ENCODE data around the gene RB1. TPM values are rescaled to one million over a fixed set of nuclear protein-coding genes. Genes with fewer than 3 reads are reported as not detected.
A peak's percentile ranks its signal among the peaks of the same experiment; 100 is the strongest.

The RB1 gene
- total RNA-seq, 1 donor from 2014 or later: 36.2 TPM

- H3K27ac Mint-ChIP-seq (ENCODE audit: unreplicated experiment): no peak overlapping the region
- H3K36me3 Mint-ChIP-seq (ENCODE audit: low read depth, unreplicated experiment): peaks cover 17% of the 10 kb centered on the region
- H3K27me3 Mint-ChIP-seq (ENCODE audit: unreplicated experiment): peaks cover 4% of the 10 kb centered on the region
- H3K9me3 Mint-ChIP-seq (ENCODE audit: unreplicated experiment): no peaks in the 10 kb centered on the region
- DNase-seq (ENCODE audit: low spot score): no peak
- TF ChIP-seq, protein P1, sequence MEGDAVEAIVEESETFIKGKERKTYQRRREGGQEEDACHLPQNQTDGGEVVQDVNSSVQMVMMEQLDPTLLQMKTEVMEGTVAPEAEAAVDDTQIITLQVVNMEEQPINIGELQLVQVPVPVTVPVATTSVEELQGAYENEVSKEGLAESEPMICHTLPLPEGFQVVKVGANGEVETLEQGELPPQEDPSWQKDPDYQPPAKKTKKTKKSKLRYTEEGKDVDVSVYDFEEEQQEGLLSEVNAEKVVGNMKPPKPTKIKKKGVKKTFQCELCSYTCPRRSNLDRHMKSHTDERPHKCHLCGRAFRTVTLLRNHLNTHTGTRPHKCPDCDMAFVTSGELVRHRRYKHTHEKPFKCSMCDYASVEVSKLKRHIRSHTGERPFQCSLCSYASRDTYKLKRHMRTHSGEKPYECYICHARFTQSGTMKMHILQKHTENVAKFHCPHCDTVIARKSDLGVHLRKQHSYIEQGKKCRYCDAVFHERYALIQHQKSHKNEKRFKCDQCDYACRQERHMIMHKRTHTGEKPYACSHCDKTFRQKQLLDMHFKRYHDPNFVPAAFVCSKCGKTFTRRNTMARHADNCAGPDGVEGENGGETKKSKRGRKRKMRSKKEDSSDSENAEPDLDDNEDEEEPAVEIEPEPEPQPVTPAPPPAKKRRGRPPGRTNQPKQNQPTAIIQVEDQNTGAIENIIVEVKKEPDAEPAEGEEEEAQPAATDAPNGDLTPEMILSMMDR (IDR thresholded peaks at IDR 0.05; ENCODE audit: unreplicated experiment): no peak
- H3K4me1 Mint-ChIP-seq (ENCODE audit: unreplicated experiment): no peaks in the 10 kb centered on the region
- no peak overlapping the region for H3K4me3 Mint-ChIP-seq (ENCODE audit: unreplicated experiment)
These were observed 83.3 kb downstream of the RB1 start for GRCh38 chr13:48386816-48387215.

DNA sequence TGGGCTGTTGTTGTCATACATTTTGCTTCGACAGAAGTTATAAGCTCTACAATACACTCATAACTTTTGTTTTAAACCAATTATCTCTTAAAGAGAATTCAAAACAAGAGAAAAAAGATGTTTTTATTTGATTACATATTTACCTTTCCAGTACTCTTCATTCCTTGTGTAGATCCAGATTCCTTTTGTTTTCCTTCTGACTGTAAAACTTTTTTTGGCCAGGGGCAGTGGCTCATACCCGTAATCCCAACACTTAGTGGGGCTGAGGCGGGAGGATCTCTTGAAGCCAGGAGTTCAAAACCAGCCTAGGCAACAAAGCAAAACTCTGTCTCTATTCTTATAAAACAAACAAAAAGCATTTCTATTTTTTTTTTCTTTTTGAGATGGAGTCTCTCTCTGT is 87.7 kb downstream of the RB1 start:
- H3K4me1 Mint-ChIP-seq (ENCODE audit: unreplicated experiment): no peaks in the 10 kb centered on the region
- H3K9me3 Mint-ChIP-seq (ENCODE audit: unreplicated experiment): no peaks in the 10 kb centered on the region
- no peak overlapping the region for H3K4me3 Mint-ChIP-seq (ENCODE audit: unreplicated experiment)
- TF ChIP-seq, protein P1 (IDR thresholded peaks at IDR 0.05; ENCODE audit: unreplicated experiment): no peak
- H3K36me3 Mint-ChIP-seq (ENCODE audit: low read depth, unreplicated experiment): peaks cover 37% of the 10 kb centered on the region
- DNase-seq (ENCODE audit: low spot score): no peak
- no peak overlapping the region for H3K27ac Mint-ChIP-seq (ENCODE audit: unreplicated experiment)
- peaks cover 8% of the 10 kb centered on the region for H3K27me3 Mint-ChIP-seq (ENCODE audit: unreplicated experiment)

DNA sequence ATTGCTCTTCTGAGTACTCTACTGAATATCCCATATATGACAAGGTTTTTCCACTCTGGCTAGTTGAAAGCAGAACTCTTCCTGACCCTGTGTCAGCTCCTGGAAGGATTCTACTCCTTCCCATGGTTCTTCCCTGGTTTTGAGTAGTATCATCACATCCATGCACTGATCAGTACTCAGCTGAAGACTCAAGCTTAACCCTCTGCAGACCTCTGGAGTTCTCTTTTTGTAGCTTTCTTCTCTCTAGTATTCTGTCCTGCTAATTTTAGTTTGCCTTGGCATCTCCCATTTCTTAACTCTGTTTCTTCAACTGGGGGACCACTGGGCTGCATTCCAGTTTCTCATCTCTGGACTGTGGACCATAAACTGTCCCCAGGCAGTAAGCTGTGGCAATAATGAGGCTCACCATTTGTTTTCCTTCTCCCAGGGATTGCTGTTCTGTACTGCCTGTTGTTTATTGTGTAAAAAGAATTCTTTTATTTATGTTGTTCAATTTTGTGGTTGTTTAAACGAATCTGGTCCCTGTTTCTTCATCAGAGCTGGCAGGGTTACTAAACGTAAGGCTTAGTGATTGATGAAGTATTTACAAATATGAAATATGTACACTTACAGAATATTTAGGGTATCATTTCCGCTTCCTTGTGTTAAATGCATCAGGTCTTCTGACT is 89.6 kb downstream of the RB1 start:
- peaks cover 43% of the 10 kb centered on the region for H3K36me3 Mint-ChIP-seq (ENCODE audit: low read depth, unreplicated experiment)
- no peak overlapping the region for H3K4me3 Mint-ChIP-seq (ENCODE audit: unreplicated experiment)
- H3K27ac Mint-ChIP-seq (ENCODE audit: unreplicated experiment): no peak overlapping the region
- no peaks in the 10 kb centered on the region for H3K9me3 Mint-ChIP-seq (ENCODE audit: unreplicated experiment)
- TF ChIP-seq, protein P1 (IDR thresholded peaks at IDR 0.05; ENCODE audit: unreplicated experiment): no peak
- no peak for DNase-seq (ENCODE audit: low spot score)
- H3K4me1 Mint-ChIP-seq (ENCODE audit: unreplicated experiment): no peaks in the 10 kb centered on the region
- peaks cover 10% of the 10 kb centered on the region for H3K27me3 Mint-ChIP-seq (ENCODE audit: unreplicated experiment)

GRCh38 chr13:48393698-48394085 is 90.1 kb downstream of the RB1 start:
- no peak for DNase-seq (ENCODE audit: low spot score)
- TF ChIP-seq, protein P1 (IDR thresholded peaks at IDR 0.05; ENCODE audit: unreplicated experiment): no peak
- H3K4me3 Mint-ChIP-seq (ENCODE audit: unreplicated experiment): peak overlapping the region; percentile 53
- peaks cover 7% of the 10 kb centered on the region for H3K27me3 Mint-ChIP-seq (ENCODE audit: unreplicated experiment)
- no peak overlapping the region for H3K27ac Mint-ChIP-seq (ENCODE audit: unreplicated experiment)
- H3K4me1 Mint-ChIP-seq (ENCODE audit: unreplicated experiment): no peaks in the 10 kb centered on the region
- no peaks in the 10 kb centered on the region for H3K9me3 Mint-ChIP-seq (ENCODE audit: unreplicated experiment)
- H3K36me3 Mint-ChIP-seq (ENCODE audit: low read depth, unreplicated experiment): peaks cover 38% of the 10 kb centered on the region

- TF ChIP-seq, protein P1 (IDR thresholded peaks at IDR 0.05; ENCODE audit: unreplicated experiment): no peak
- Mint-ChIP-seq H3K27ac (ENCODE audit: unreplicated experiment) (no peak overlapping the region), H3K27me3 (ENCODE audit: unreplicated experiment) (peaks cover 5% of the 10 kb centered on the region), H3K36me3 (ENCODE audit: low read depth, unreplicated experiment) (peaks cover 35% of the 10 kb centered on the region), H3K4me3 (ENCODE audit: unreplicated experiment) (no peak overlapping the region), H3K4me1 (ENCODE audit: unreplicated experiment) (peaks cover 11% of the 10 kb centered on the region), H3K9me3 (ENCODE audit: unreplicated experiment) (no peaks in the 10 kb centered on the region)
- DNase-seq (ENCODE audit: low spot score): no peak
These were observed 94.2 kb downstream of the RB1 start for GRCh38 chr13:48397744-48398143.

All from endothelial cell (in vitro differentiated cells).